ENCODE measurements around the gene PRADC1. TPM values are rescaled to one million over a fixed set of nuclear protein-coding genes. Genes with fewer than 3 reads are reported as not detected.

The PRADC1 gene
- total RNA-seq, 1 donor from 2014 or later, result 26.8 TPM

DNA sequence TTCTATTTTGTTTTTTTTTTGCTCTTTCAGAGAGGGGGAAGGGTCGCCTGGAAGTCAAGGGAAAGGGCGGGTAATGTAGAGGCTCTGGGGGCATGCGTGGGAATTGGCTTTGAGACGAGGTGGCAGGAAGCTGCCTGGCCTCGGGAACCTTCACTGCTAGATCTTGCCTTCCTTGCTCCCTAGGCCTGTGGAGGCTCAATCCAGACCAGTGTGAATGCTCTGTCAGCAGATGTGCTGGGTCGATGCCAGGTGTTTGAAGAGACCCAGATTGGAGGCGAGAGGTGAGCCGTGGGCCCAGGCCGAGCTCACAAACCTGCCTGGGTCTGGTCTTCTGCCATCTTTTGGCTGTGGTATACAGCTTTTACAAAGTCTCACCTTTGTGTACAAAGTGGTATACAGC, 16.6 kb upstream of the PRADC1 start:
- no peak overlapping the region for H3K4me3 Mint-ChIP-seq (ENCODE audit: unreplicated experiment)
- H3K27me3 Mint-ChIP-seq (ENCODE audit: unreplicated experiment), result no peaks in the 10 kb centered on the region
- no peak for DNase-seq
- no peak overlapping the region for H3K27ac Mint-ChIP-seq (ENCODE audit: unreplicated experiment)
- TF ChIP-seq, protein P1, sequence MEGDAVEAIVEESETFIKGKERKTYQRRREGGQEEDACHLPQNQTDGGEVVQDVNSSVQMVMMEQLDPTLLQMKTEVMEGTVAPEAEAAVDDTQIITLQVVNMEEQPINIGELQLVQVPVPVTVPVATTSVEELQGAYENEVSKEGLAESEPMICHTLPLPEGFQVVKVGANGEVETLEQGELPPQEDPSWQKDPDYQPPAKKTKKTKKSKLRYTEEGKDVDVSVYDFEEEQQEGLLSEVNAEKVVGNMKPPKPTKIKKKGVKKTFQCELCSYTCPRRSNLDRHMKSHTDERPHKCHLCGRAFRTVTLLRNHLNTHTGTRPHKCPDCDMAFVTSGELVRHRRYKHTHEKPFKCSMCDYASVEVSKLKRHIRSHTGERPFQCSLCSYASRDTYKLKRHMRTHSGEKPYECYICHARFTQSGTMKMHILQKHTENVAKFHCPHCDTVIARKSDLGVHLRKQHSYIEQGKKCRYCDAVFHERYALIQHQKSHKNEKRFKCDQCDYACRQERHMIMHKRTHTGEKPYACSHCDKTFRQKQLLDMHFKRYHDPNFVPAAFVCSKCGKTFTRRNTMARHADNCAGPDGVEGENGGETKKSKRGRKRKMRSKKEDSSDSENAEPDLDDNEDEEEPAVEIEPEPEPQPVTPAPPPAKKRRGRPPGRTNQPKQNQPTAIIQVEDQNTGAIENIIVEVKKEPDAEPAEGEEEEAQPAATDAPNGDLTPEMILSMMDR (IDR thresholded peaks at IDR 0.05; ENCODE audit: partially characterized antibody, unreplicated experiment), result no peak
- no peaks in the 10 kb centered on the region for H3K4me1 Mint-ChIP-seq (ENCODE audit: low read depth, unreplicated experiment)
- no peaks in the 10 kb centered on the region for H3K36me3 Mint-ChIP-seq (ENCODE audit: unreplicated experiment)
- H3K9me3 Mint-ChIP-seq (ENCODE audit: unreplicated experiment), result peaks cover 3% of the 10 kb centered on the region

DNA sequence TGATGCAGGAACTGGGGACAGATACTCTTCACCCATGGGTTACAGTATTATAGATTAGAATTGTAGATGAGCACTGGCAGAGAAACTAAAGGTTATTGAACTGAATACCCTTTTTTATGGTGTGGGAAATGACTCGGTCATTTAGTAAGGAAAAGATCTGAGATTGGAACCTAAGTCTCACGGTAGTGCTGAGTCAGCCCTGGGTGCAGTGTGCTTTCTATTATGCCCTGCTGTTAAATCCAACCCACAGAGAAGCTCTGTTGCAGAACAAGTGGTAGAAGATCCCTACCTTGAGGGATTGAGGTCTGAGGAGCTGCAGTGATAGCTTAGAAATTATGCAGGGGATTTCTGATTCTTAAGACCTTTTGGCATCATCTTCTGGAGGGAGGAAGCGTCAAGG, 13.8 kb upstream of the PRADC1 start:
- no peaks in the 10 kb centered on the region for H3K9me3 Mint-ChIP-seq (ENCODE audit: unreplicated experiment)
- TF ChIP-seq, protein P1 (IDR thresholded peaks at IDR 0.05; ENCODE audit: partially characterized antibody, unreplicated experiment), result no peak
- H3K27me3 Mint-ChIP-seq (ENCODE audit: unreplicated experiment), result no peaks in the 10 kb centered on the region
- H3K4me1 Mint-ChIP-seq (ENCODE audit: low read depth, unreplicated experiment), result peaks cover 3% of the 10 kb centered on the region
- H3K4me3 Mint-ChIP-seq (ENCODE audit: unreplicated experiment), result no peak overlapping the region
- no peak for DNase-seq
- no peaks in the 10 kb centered on the region for H3K36me3 Mint-ChIP-seq (ENCODE audit: unreplicated experiment)
- no peak overlapping the region for H3K27ac Mint-ChIP-seq (ENCODE audit: unreplicated experiment)

DNA sequence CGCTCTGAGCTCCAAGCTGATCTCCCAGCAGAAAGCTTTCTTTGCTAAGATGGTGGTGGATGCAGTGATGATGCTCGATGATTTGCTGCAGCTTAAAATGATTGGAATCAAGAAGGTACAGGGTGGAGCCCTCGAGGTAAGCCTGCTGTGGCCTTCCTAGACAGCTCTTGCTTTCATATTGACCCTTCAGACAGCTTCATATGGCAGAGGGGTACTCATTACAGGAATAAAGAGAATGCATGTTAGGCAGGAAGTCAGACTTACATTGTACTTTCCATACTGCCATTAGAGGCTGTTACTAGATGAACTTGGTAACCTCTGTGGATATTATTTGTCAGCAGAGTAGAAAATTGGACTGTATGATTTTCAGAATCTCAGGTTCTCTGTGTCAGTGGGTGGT, 11.5 kb upstream of the PRADC1 start:
- peaks cover 3% of the 10 kb centered on the region for H3K4me1 Mint-ChIP-seq (ENCODE audit: low read depth, unreplicated experiment)
- H3K27me3 Mint-ChIP-seq (ENCODE audit: unreplicated experiment), result no peaks in the 10 kb centered on the region
- H3K27ac Mint-ChIP-seq (ENCODE audit: unreplicated experiment), result peak overlapping the region; percentile 52
- no peaks in the 10 kb centered on the region for H3K9me3 Mint-ChIP-seq (ENCODE audit: unreplicated experiment)
- no peak overlapping the region for H3K4me3 Mint-ChIP-seq (ENCODE audit: unreplicated experiment)
- TF ChIP-seq, protein P1 (IDR thresholded peaks at IDR 0.05; ENCODE audit: partially characterized antibody, unreplicated experiment), result no peak
- H3K36me3 Mint-ChIP-seq (ENCODE audit: unreplicated experiment), result no peaks in the 10 kb centered on the region
- no peak for DNase-seq

DNA sequence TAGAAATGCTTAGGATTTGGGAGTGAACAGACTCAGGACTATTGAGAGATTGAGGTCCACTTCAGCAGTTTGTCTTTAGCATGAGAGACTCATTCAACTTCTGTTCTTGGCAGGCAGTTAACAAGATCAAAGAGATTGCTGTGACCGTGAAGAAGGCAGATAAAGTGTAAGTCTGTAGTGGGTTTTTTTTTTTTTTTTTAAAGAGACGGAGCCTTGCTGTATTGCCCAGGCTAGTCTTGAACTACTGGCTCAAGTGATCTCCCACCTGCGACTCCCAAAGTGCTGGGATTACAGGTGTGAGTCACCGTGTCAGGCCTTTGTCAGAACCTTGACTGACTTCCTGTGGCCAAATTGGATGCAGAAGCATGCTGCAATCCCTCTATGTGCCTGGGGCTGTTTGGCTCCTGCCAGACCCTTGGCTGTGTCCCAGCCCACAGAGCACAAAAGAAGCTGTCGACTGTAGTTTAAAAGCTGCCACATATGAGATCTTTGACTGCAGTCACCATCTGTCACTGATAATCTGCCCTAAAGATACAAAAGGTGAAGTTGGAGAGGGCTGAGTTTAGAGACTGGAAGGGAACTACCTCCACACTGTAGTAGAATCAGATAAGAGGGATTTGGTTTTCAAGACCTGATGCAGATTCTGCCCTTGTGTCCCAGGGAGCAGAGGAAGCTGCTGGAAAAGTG, 11.0 kb upstream of the PRADC1 start:
- TF ChIP-seq, protein P1 (IDR thresholded peaks at IDR 0.05; ENCODE audit: partially characterized antibody, unreplicated experiment), result no peak
- no peak overlapping the region for H3K4me3 Mint-ChIP-seq (ENCODE audit: unreplicated experiment)
- no peaks in the 10 kb centered on the region for H3K36me3 Mint-ChIP-seq (ENCODE audit: unreplicated experiment)
- no peaks in the 10 kb centered on the region for H3K27me3 Mint-ChIP-seq (ENCODE audit: unreplicated experiment)
- DNase-seq, result peak; percentile 30
- H3K27ac Mint-ChIP-seq (ENCODE audit: unreplicated experiment), result peak overlapping the region; percentile 52
- no peaks in the 10 kb centered on the region for H3K9me3 Mint-ChIP-seq (ENCODE audit: unreplicated experiment)
- H3K4me1 Mint-ChIP-seq (ENCODE audit: low read depth, unreplicated experiment), result peaks cover 3% of the 10 kb centered on the region

DNA sequence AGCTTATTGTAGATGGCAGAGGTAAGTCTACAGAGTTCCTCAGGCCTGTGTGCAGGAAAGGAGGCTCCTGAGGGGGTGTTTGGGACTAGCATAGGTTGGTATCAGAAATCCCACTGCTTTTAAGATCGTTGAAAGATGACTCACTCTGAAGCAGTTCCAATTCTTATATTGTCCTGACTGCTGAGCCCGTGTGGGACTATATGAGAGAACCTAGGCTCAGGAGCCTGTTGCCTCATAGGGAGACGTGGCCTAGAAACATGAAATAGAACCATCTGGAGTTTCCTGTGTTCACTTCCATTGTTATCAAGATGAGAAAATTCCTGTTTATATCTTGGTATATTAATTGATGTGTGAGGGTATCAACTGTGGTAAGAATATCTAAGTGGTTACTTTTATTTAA, 6.7 kb upstream of the PRADC1 start:
- Mint-ChIP-seq H3K27me3 (ENCODE audit: unreplicated experiment) (peaks cover under 1% of the 10 kb centered on the region), H3K9me3 (ENCODE audit: unreplicated experiment) (no peaks in the 10 kb centered on the region), H3K4me3 (ENCODE audit: unreplicated experiment) (no peak overlapping the region), H3K27ac (ENCODE audit: unreplicated experiment) (no peak overlapping the region), H3K36me3 (ENCODE audit: unreplicated experiment) (no peaks in the 10 kb centered on the region), H3K4me1 (ENCODE audit: low read depth, unreplicated experiment) (peaks cover 15% of the 10 kb centered on the region)
- DNase-seq, result no peak
- TF ChIP-seq, protein P1 (IDR thresholded peaks at IDR 0.05; ENCODE audit: partially characterized antibody, unreplicated experiment), result no peak
